Measurements from ENCODE around the gene USP20.

USP20 gene

DNA sequence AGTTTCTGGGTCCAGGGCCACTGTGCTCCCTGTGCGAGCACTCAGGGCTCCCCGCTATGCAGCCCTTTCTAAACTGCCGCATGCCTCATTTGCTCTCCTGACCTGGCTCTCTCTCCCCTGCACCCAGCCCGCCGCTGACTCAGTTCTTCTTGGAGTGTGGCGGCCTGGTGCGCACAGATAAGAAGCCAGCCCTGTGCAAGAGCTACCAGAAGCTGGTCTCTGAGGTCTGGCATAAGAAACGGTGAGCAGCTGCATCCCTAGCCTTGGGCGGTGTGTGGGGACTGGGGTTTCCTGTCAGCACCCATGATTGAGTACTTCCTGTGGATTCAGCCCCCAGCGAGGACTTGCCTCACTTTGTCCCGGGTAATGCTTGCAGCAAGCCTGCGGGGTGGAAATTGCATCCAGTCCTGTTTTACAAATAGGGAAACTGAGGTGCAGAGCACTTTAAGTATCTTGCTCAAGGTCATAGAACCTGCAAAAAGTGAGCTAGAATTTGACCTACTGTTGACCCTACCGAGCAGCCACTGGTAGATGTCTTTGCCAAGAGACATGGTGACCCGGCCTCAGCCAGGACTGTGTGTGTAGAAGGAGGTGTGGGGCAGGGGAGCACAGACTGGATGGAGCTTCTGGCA, 27.9 kb downstream of the USP20 start:
- no peak overlapping the region for H3K4me3 ChIP-seq (ENCODE audit: low read depth, low read length)
- CTCF ChIA-PET = interaction anchor here (1.2 kb wide), 1 partner anchor 22 kb away, joined by 6 read pairs; no protein-coding TSS in a partner anchor
- TF ChIP-seq, protein P1, sequence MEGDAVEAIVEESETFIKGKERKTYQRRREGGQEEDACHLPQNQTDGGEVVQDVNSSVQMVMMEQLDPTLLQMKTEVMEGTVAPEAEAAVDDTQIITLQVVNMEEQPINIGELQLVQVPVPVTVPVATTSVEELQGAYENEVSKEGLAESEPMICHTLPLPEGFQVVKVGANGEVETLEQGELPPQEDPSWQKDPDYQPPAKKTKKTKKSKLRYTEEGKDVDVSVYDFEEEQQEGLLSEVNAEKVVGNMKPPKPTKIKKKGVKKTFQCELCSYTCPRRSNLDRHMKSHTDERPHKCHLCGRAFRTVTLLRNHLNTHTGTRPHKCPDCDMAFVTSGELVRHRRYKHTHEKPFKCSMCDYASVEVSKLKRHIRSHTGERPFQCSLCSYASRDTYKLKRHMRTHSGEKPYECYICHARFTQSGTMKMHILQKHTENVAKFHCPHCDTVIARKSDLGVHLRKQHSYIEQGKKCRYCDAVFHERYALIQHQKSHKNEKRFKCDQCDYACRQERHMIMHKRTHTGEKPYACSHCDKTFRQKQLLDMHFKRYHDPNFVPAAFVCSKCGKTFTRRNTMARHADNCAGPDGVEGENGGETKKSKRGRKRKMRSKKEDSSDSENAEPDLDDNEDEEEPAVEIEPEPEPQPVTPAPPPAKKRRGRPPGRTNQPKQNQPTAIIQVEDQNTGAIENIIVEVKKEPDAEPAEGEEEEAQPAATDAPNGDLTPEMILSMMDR (IDR thresholded peaks at IDR 0.05; ENCODE audit: insufficient read depth, low read length, missing control alignments) = no peak
- DNase-seq (ENCODE audit: low read depth, low spot score) = no peak
- POLR2A ChIA-PET = no interaction called here

DNA sequence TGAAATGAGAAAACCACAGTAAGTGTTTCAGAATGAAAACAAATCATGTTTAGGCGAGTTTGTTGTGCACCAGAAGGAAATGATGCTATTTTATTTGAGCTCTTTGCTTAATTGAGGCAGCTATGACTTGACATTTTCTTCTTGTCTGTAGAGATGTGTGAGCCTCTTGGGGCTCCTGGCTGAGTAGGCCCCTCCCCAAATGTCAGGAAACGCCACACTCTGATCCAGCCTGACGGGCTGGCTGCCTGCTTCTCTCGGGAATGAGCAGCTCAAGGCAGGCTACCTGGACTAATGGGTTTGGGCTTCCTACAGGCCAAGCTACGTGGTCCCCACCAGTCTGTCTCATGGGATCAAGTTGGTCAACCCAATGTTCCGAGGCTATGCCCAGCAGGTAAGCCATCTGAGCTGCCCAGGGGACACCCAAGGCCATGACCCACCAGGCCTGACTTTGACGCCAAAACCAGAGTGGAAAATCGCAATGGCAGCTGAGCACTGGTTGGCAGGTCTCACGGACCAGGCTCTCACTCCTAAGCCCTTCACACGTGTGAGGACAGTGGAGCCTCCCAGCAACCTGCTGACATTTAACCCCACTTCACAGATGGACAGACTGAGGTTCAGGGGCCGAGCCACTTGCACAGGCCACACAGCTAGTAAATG, 29.9 kb downstream of the USP20 start:
- DNase-seq (ENCODE audit: low read depth, low spot score) = no peak
- TF ChIP-seq, protein P1 (IDR thresholded peaks at IDR 0.05; ENCODE audit: insufficient read depth, low read length, missing control alignments) = no peak
- no peak overlapping the region for H3K4me3 ChIP-seq (ENCODE audit: low read depth, low read length)
- ChIA-PET CTCF (interaction anchor here (1.9 kb wide), 1 partner anchor 20 kb away, joined by 6 read pairs; no protein-coding TSS in a partner anchor), POLR2A (no interaction called here)

DNA sequence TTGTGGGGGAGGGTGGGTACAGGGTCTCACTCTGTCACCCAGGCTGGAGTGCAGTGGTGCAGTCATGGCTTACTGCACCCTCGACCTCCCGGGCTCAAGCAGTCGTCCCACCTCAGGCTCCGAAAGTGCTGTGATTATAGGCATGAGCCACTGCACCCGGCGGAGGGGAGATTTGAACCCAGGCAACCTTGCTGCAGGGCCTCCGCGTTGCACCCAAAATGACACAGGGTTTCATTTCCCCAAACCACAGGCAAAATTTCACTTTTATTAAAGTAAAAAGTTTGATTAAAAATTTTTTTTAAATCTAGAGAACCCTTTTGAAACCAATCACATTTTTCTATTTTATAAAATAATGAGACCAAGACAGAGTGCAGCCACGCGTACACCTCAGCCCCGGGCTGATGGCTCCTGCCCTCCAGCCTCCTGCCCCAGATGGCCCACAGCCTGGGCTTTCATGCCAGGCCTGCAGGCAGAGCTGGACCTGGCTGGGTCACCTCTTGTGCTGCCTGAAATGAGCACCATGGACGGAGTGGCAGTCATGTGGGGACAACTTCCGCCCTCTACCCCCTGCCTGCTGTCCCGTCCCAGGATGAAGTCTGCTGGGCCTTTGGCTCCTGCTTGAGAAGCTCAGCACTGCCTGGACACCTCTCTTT, 30.5 kb downstream of the USP20 start:
- TF ChIP-seq, protein P1 (IDR thresholded peaks at IDR 0.05; ENCODE audit: insufficient read depth, low read length, missing control alignments) = no peak
- CTCF ChIA-PET = interaction anchor here (1.9 kb wide), 1 partner anchor 20 kb away, joined by 6 read pairs; no protein-coding TSS in a partner anchor
- POLR2A ChIA-PET = no interaction called here
- no peak overlapping the region for H3K4me3 ChIP-seq (ENCODE audit: low read depth, low read length)
- DNase-seq (ENCODE audit: low read depth, low spot score) = no peak

DNA sequence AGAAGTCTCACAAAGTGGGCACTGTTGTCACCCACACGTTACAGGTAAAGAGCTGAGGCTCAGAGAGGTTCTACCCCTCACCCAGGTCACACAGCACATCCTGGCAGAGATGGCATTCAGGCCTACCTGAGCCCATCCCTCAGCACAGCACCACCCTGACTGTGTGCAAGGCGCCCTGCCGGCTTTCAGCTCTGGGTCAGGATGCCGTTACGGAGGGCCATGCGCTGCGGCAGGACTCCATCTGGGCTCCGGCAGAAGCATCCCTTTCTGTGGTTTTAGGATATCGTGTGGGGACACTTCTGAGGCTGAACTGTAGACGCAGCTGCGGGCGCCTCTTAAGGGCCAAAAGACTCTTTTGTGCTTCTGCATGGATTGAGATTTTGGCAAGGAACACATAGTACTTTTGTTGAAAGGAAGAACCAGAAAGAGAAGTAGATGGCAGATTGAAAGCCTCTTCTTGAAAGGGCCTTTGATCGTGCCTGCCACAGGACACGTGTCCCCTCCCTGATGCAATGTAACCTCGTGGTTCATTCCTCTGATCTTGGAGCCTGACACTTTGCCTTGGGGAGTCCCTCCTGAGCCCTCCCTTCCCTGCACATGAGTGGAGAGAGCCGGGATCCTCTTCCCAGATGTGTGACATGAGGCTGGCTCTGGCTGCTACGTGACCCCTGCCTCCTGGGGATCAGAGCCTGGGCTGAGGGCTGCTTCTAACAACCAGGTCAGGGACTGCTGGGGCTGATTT, 31.3 kb downstream of the USP20 start:
- no peak overlapping the region for H3K4me3 ChIP-seq (ENCODE audit: low read depth, low read length)
- CTCF ChIA-PET = interaction anchor here (1.9 kb wide), 1 partner anchor 19 kb away, joined by 6 read pairs; no protein-coding TSS in a partner anchor
- no peak for DNase-seq (ENCODE audit: low read depth, low spot score)
- TF ChIP-seq, protein P1 (IDR thresholded peaks at IDR 0.05; ENCODE audit: insufficient read depth, low read length, missing control alignments) = no peak
- POLR2A ChIA-PET = no interaction called here

DNA sequence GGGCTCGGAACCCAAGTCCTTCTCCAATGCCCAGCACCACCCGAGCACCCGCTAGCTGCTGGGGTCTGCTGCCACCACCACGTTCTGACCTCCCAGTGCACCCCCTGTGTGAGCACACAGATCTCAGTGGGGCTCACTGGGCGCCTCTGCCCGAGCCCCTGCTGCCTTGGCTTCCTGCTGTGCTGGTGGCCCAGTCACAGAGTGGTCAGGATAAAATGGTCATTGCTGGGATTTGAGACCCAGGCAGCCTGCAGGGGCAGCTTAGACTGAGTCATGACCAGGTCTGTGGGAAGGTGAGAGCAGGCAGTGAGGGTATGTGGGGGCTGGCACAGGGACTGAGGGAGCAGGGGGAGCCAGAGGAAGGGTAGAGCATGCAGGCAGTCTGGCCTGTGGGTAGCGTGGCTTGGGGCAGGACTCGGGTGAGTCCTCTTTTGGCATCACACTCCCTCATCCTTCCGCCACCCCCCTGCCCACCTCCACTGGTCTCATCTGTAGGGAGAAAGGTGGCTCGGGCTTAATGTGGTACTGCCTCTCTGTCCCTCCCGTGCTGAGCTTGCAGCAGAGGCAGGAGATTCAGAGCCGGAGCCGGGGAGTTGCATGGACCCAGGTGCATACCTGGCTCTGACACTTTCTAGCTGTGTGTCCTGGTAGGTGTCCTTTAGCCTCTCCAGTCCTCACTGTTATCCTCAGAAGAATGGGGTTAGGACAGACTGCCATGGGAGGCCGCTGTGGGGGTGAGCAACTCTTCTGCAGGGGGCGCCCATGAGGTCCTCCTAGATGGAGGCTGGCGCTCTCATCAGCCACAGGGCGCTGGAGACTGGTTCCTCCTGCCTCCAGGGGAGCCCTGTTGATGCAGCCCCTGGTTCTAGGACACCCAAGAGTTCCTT, 32.1 kb downstream of the USP20 start:
- DNase-seq (ENCODE audit: low read depth, low spot score) = no peak
- ChIA-PET POLR2A (no interaction called here), CTCF (interaction anchor here (1.3 to 1.9 kb wide), 2 partner anchors 18 kb away, joined by 5 to 6 read pairs; no protein-coding TSS in a partner anchor)
- no peak overlapping the region for H3K4me3 ChIP-seq (ENCODE audit: low read depth, low read length)
- TF ChIP-seq, protein P1 (IDR thresholded peaks at IDR 0.05; ENCODE audit: insufficient read depth, low read length, missing control alignments) = no peak
